ENCODE data around the gene APOA1. TPM values are rescaled to one million over a fixed set of nuclear protein-coding genes. Genes with fewer than 3 reads are reported as not detected.

The APOA1 gene
- total and polyA plus RNA-seq, 7 donors, result 0.32 to 3.0 (median 0.55) TPM; not detected in 2

- DNase-seq, result no peak
- peaks cover 8 to 57% (median 42%) of the 10 kb centered on the region in 4 donors for H3K36me3 ChIP-seq
- no peaks in the 10 kb centered on the region for H3K9me3 ChIP-seq
- intact Hi-C loops (cut with DNase I), result no loop called here
- no peak overlapping the region for H3K4me3 ChIP-seq
- 68 to 93% methylated on average over 6 of the region's 6 CpGs for WGBS, 2 donors
- peaks cover 0 to 24% (median 3%) of the 10 kb centered on the region in 4 donors for H3K4me1 ChIP-seq
- TF ChIP-seq CTCF (IDR thresholded peaks at IDR 0.05) (no peak), POLR2AphosphoS5 (IDR thresholded peaks at IDR 0.05) (no peak), EP300 (IDR thresholded peaks at IDR 0.05) (no peak)
- no peaks in the 10 kb centered on the region for H3K27me3 ChIP-seq
- H3K27ac ChIP-seq, result no peak overlapping the region
Measured at GRCh38 chr11:116849486-116849885, 12.1 kb upstream of the APOA1 start.

- intact Hi-C loops (cut with DNase I), result no loop called here
- Histone ChIP-seq H3K36me3 (peaks cover 8 to 54% (median 43%) of the 10 kb centered on the region in 4 donors), H3K27me3 (no peaks in the 10 kb centered on the region), H3K4me1 (peaks cover 0 to 19% (median 3%) of the 10 kb centered on the region in 4 donors), H3K27ac (no peak overlapping the region), H3K4me3 (no peak overlapping the region), H3K9me3 (no peaks in the 10 kb centered on the region)
- TF ChIP-seq POLR2AphosphoS5 (IDR thresholded peaks at IDR 0.05), result no peak
- TF ChIP-seq POLR2A (IDR thresholded peaks at IDR 0.05), result no peak
- no peak for DNase-seq
- WGBS, 2 donors, result 97% methylated on average over 12 of the region's 12 CpGs
Measured at GRCh38 chr11:116849060-116849459, 11.6 kb upstream of the APOA1 start.

GRCh38 chr11:116847612-116848011 lies 10.2 kb upstream of the APOA1 start:
- Histone ChIP-seq H3K4me1 (peaks cover 0 to 6% (median under 1%) of the 10 kb centered on the region in 4 donors), H3K9me3 (no peaks in the 10 kb centered on the region), H3K4me3 (no peak overlapping the region), H3K27ac (no peak overlapping the region), H3K27me3 (no peaks in the 10 kb centered on the region), H3K36me3 (peaks cover 16 to 65% (median 51%) of the 10 kb centered on the region in 4 donors)
- no peak for DNase-seq
- WGBS, 2 donors, result 97 to 98% methylated on average over 4 of the region's 4 CpGs
- TF ChIP-seq POLR2AphosphoS5 (IDR thresholded peaks at IDR 0.05) (no peak), CTCF (IDR thresholded peaks at IDR 0.05) (no peak)
- intact Hi-C loops (cut with DNase I), result no loop called here

GRCh38 chr11:116844722-116845121 lies 7.3 kb upstream of the APOA1 start:
- Histone ChIP-seq H3K27me3 (no peaks in the 10 kb centered on the region), H3K4me3 (no peak overlapping the region), H3K9me3 (no peaks in the 10 kb centered on the region), H3K27ac (no peak overlapping the region), H3K36me3 (peaks cover 16 to 65% (median 51%) of the 10 kb centered on the region in 4 donors), H3K4me1 (no peaks in the 10 kb centered on the region)
- WGBS, 2 donors, result 94 to 95% methylated on average over 4 of the region's 4 CpGs
- intact Hi-C loops (cut with DNase I), result no loop called here
- TF ChIP-seq CTCF (IDR thresholded peaks at IDR 0.05), result no peak
- TF ChIP-seq EP300 (IDR thresholded peaks at IDR 0.05), result no peak
- no peak for TF ChIP-seq POLR2AphosphoS5 (IDR thresholded peaks at IDR 0.05)
- TF ChIP-seq POLR2A (IDR thresholded peaks at IDR 0.05), result no peak
- no peak for DNase-seq

- 95 to 98% methylated on average over 9 of the region's 9 CpGs for WGBS, 2 donors
- no peak for DNase-seq
- H3K36me3 ChIP-seq, result peaks cover 16 to 58% (median 43%) of the 10 kb centered on the region in 4 donors
Measured at GRCh38 chr11:116843661-116844060, 6.2 kb upstream of the APOA1 start.

More at GRCh38 chr11:116843661-116844060, 6.2 kb upstream of the APOA1 start:
- Histone ChIP-seq H3K27me3 (no peaks in the 10 kb centered on the region), H3K27ac (no peak overlapping the region), H3K9me3 (no peaks in the 10 kb centered on the region), H3K4me3 (no peak overlapping the region), H3K4me1 (no peaks in the 10 kb centered on the region)
- TF ChIP-seq EP300 (IDR thresholded peaks at IDR 0.05) (no peak), CTCF (IDR thresholded peaks at IDR 0.05) (no peak)
- intact Hi-C loops (cut with DNase I), result no loop called here

All from sigmoid colon (tissue), 7 donors.